Sigmoid colon (tissue), 4 donors: ENCODE data around the gene PTH1R.

Experiments
- CTCF ChIP-seq, 4 experiments: fragments of 450-650 bp in 3 of 4; fragments of 200-600 bp in 1 of 4; IDR thresholded peaks; one replicate each; pipeline ENCODE4 v1.5.1; 2016 to 2019; ENCODE audit warnings: antibody characterized with exemption in 4 of 4, mild to moderate bottlenecking in 3 of 4, moderate library complexity in 2 of 4
- EP300 ChIP-seq, 4 donors: sonication (generic); formaldehyde crosslinking; IDR thresholded peaks; one replicate each; pipeline ENCODE4 v1.6.1; 2017; ENCODE audit warnings: antibody characterized with exemption in 4 of 4
- POLR2A ChIP-seq, 2 donors: fragments of 450-650 bp; IDR thresholded peaks; one replicate each; pipeline ENCODE4 v1.6.1; 2016; ENCODE audit warnings: antibody characterized with exemption in 2 of 2, mild to moderate bottlenecking in 2 of 2, moderate library complexity in 2 of 2
- POLR2AphosphoS5 ChIP-seq, 4 donors: sonication (generic); formaldehyde crosslinking; IDR thresholded peaks; one replicate each; pipeline ENCODE4 v1.6.1; 2017; ENCODE audit warnings: antibody characterized with exemption in 4 of 4

DNA sequence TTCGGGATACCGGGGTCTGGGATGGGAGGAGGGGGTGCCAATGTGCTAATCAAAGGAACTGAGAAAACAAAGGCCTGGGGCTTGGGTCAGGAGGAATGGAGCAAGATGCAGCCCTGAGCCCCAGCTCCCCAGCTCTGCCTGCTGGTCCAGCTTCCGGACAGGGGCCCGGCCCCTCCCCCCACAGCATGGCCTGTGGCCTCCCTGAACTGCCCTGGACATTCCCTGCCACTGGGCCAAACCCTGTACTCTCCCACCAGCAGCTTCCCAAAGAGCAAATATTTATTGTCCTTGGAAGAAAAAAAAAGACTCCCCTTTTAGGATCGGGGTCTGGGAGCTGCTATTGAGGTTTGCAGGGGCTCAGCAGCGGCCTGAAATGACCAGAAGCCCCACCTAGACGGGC, 8.6 kb upstream of the PTH1R start:
- TF ChIP-seq CTCF (IDR thresholded peaks at IDR 0.05) (no peak), POLR2A (IDR thresholded peaks at IDR 0.05) (no peak), POLR2AphosphoS5 (IDR thresholded peaks at IDR 0.05) (no peak), EP300 (IDR thresholded peaks at IDR 0.05) (no peak)
